ENCODE data around the gene MAP7D1.

GRCh38 chr1:36172017-36172747 lies 16.2 kb downstream of the MAP7D1 start:
- TF ChIP-seq CTCF (IDR thresholded peaks at IDR 0.05) (no peak), POLR2A (IDR thresholded peaks at IDR 0.05) (no peak)
